HepG2 (cell line): Measurements from ENCODE around the gene PHF19. TPM values are rescaled to one million over a fixed set of nuclear protein-coding genes. Genes with fewer than 3 reads are reported as not detected.
A peak's percentile ranks its signal among the peaks of the same experiment; 100 is the strongest.

ENCODE experiments used
- ATAC-seq: fragments of 200-7000 bp; cut with Tn5 transposase; 3 replicates; pipeline ENCODE4 v1.9.1; 2020; ENCODE audit warnings: mild to moderate bottlenecking, moderate library complexity
- BruUV-seq: library from RNA; stranded (reverse); fragments of 400-500 nt; replicated peaks from 2 replicates; lab custom pipeline; 2021; lab: Mats Ljungman, UMichigan
- CTCF ChIA-PET: fragments of 300-600 bp; formaldehyde crosslinking; extraction: SDS; loops from one replicate; lab custom pipeline; 2021; ENCODE audit warnings: low total read pairs, inconsistent platforms, low intra/inter-chr PET ratio; lab: Yijun Ruan, JAX
- POLR2A ChIA-PET: fragments of 350-600 bp; sonication (Branson Sonifier 250); formaldehyde crosslinking; loops from one replicate; lab custom pipeline; 2020; ENCODE audit warnings: antibody characterized with exemption, inconsistent platforms; lab: Yijun Ruan, JAX
- DNase-seq: peaks from one replicate; pipeline ENCODE4 v3.0.0-alpha.2; 2015; ENCODE audit warnings: low spot score
- FAIRE-seq: peaks from 3 replicates; lab custom pipeline; 2011; peaks lifted over from hg19 to GRCh38; lab: Jason Lieb, UNC
- H2AFZ ChIP-seq: one replicate; pipeline ENCODE4 v1.6.1; 2011; ENCODE audit warnings: low read length, inconsistent platforms
- H3K27ac ChIP-seq: fragments of 300-600 bp; 3 replicates; pipeline ENCODE4 v1.8.0; 2011; ENCODE audit warnings: mixed run types, mild to moderate bottlenecking, mixed read lengths, low read length, inconsistent platforms; ENCODE audit not compliant: insufficient read depth; ENCODE audit errors: extremely low read length
- H3K27me3 ChIP-seq, 2 experiments: fragments of 200-600 bp in 1 of 2; 2 replicates in 1 of 2; 3 replicates in 1 of 2; pipeline versions ENCODE4 v1.6.0 to v1.8.0; 2011; ENCODE audit warnings: low read length in 2 of 2, mild to moderate bottlenecking in 2 of 2, moderate library complexity in 2 of 2, inconsistent platforms in 1 of 2; ENCODE audit not compliant: insufficient read depth in 2 of 2, control insufficient read depth in 1 of 2
- H3K36me3 ChIP-seq, 2 experiments: fragments of 200-600 bp in 1 of 2; replicated peaks in 1 of 2; 2 replicates in 1 of 2; 3 replicates in 1 of 2; pipeline versions ENCODE4 v1.5.1 to v1.8.0; 2011; ENCODE audit warnings: low read length in 2 of 2, inconsistent platforms in 1 of 2; ENCODE audit not compliant: insufficient read depth in 2 of 2, control insufficient read depth in 1 of 2
- H3K4me1 ChIP-seq: 2 replicates; pipeline ENCODE4 v1.5.1; 2012; ENCODE audit warnings: low read length, inconsistent platforms; ENCODE audit not compliant: insufficient read depth
- H3K4me2 ChIP-seq: 2 replicates; pipeline ENCODE4 v1.6.0; 2011; ENCODE audit warnings: low read depth, low read length, inconsistent platforms
- H3K4me3 ChIP-seq, 3 experiments: fragments of 200-600 bp in 1 of 3; sonication (generic), shearing (Covaris generic) in 1 of 3; replicated peaks in 1 of 3; 2 replicates each; pipeline ENCODE4 v1.5.1; 2011 to 2016; ENCODE audit warnings: low read length in 3 of 3, inconsistent platforms in 2 of 3, low read depth in 2 of 3, mild to moderate bottlenecking in 2 of 3, control low read depth in 1 of 3, mixed read lengths in 1 of 3; ENCODE audit not compliant: insufficient read depth in 1 of 3
- H3K79me2 ChIP-seq: one replicate; pipeline ENCODE4 v1.6.1; 2011; ENCODE audit warnings: low read length, inconsistent platforms; ENCODE audit not compliant: insufficient read depth
- H3K9ac ChIP-seq: 2 replicates; pipeline ENCODE4 v1.6.0; 2011; ENCODE audit warnings: mild to moderate bottlenecking, low read depth, low read length, inconsistent platforms; ENCODE audit not compliant: insufficient read depth
- H3K9me3 ChIP-seq: 2 replicates; pipeline ENCODE4 v1.5.1; 2012; ENCODE audit warnings: mild to moderate bottlenecking, low read length
- H4K20me1 ChIP-seq: 2 replicates; pipeline ENCODE4 v1.6.0; 2011; ENCODE audit warnings: inconsistent platforms, mild to moderate bottlenecking, low read length, moderate library complexity; ENCODE audit not compliant: insufficient read depth
- WGBS: methylation state at CpG from one replicate; pipeline ENCODE4 v1.1.6; 2017; ENCODE audit warnings: low lambda C conversion rate; 5-methylcytosine and 5-hydroxymethylcytosine counted together
- in situ Hi-C: cut with HindIII; loops from 2 replicates; pipeline ENCODE4 v1.10.0; 2017; ENCODE audit warnings: low pct_unique_long_range_greater_than_20kb; ENCODE audit not compliant: extremely low pct_ligation_motif_present
- intact Hi-C: fragments of 100-400 bp; cut with micrococcal nuclease; formaldehyde crosslinking; loops from one replicate; pipeline ENCODE4 v1.10.0; 2022; ENCODE audit not compliant: unreplicated experiment
- polyA plus RNA-seq, 8 experiments: library from polyadenylated mRNA; depleted of rRNA in 3 of 8; stranded (reverse) in 7 of 8; unstranded in 1 of 8; fragments of >200 nt; fragmentation: Illumina TruSeq in 4 of 8; extraction: Trizol in 4 of 8; gene quantifications; 2 replicates each; pipeline versions ENCODE4 v1.2.1 to v1.2.3, GENCODE V29; 2011 to 2016; ENCODE audit warnings: low read depth in 4 of 8, missing spikeins in 1 of 8, mixed read lengths in 1 of 8; ENCODE audit not compliant: insufficient read depth in 1 of 8
- total RNA-seq, 5 experiments: library from RNA; depleted of rRNA; stranded (reverse); fragments of >200 nt; fragmentation: Illumina TruSeq; extraction: Trizol; gene quantifications; 2 replicates each; pipeline ENCODE4 v1.2.3, GENCODE V29; 2016; ENCODE audit warnings: low read depth in 1 of 5
- TF ChIP-seq, protein P1 (sequence below): sonication (generic); formaldehyde crosslinking; IDR thresholded peaks from 2 replicates; pipeline ENCODE4 v1.5.1; 2020; ENCODE audit warnings: mild to moderate bottlenecking, missing genetic modification reagents, moderate library complexity
- TF ChIP-seq, protein P2 (sequence below): sonication (generic); formaldehyde crosslinking; IDR thresholded peaks from 2 replicates; pipeline ENCODE4 v1.5.0; 2020; ENCODE audit warnings: mild to moderate bottlenecking, missing genetic modification reagents

The PHF19 gene
- total and polyA plus RNA-seq, 2 of the 13 experiments (the other 11 are each of a cell fraction or from before 2014, with no cell fraction given): 29.7 to 41.3 TPM

DNA sequence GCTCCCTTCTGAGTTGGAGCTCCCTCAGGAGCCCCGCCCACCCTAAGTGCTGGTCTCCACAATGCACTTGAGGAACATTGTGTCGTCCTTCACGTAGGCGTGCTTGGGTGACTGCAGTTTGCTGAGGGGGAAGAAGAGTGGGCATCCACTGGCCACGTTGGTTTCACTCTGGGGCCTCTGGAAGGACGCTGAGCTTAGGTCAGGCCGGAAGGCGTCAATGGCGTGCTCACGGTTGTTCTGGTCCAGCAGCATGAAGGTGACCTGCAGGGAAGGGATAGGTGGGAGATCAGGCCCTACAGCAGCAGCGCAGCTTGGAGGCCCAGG, 28.0 kb upstream of the PHF19 start:
- in situ Hi-C loops: no loop called here
- Histone ChIP-seq H3K36me3 (no peaks in the 10 kb centered on the region), H3K79me2 (no peaks in the 10 kb centered on the region), H3K27me3 (peaks cover 0 to 13% of the 10 kb centered on the region in 2 experiments; a peak in 2 of 5 replicates), H2AFZ (no peak overlapping the region), H3K9ac (no peak overlapping the region), H3K4me1 (no peaks in the 10 kb centered on the region), H3K4me3 (no peak overlapping the region), H3K4me2 (no peak overlapping the region), H3K27ac (no peak overlapping the region), H3K9me3 (no peaks in the 10 kb centered on the region), H4K20me1 (no peaks in the 10 kb centered on the region)
- TF ChIP-seq, protein P1, sequence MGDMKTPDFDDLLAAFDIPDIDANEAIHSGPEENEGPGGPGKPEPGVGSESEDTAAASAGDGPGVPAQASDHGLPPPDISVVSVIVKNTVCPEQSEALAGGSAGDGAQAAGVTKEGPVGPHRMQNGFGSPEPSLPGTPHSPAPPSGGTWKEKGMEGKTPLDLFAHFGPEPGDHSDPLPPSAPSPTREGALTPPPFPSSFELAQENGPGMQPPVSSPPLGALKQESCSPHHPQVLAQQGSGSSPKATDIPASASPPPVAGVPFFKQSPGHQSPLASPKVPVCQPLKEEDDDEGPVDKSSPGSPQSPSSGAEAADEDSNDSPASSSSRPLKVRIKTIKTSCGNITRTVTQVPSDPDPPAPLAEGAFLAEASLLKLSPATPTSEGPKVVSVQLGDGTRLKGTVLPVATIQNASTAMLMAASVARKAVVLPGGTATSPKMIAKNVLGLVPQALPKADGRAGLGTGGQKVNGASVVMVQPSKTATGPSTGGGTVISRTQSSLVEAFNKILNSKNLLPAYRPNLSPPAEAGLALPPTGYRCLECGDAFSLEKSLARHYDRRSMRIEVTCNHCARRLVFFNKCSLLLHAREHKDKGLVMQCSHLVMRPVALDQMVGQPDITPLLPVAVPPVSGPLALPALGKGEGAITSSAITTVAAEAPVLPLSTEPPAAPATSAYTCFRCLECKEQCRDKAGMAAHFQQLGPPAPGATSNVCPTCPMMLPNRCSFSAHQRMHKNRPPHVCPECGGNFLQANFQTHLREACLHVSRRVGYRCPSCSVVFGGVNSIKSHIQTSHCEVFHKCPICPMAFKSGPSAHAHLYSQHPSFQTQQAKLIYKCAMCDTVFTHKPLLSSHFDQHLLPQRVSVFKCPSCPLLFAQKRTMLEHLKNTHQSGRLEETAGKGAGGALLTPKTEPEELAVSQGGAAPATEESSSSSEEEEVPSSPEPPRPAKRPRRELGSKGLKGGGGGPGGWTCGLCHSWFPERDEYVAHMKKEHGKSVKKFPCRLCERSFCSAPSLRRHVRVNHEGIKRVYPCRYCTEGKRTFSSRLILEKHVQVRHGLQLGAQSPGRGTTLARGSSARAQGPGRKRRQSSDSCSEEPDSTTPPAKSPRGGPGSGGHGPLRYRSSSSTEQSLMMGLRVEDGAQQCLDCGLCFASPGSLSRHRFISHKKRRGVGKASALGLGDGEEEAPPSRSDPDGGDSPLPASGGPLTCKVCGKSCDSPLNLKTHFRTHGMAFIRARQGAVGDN (CRISPR knock-in tag): 0 out of 2 replicates have a peak, but pooled peaks have one; percentile 21
- TF ChIP-seq, protein P2, sequence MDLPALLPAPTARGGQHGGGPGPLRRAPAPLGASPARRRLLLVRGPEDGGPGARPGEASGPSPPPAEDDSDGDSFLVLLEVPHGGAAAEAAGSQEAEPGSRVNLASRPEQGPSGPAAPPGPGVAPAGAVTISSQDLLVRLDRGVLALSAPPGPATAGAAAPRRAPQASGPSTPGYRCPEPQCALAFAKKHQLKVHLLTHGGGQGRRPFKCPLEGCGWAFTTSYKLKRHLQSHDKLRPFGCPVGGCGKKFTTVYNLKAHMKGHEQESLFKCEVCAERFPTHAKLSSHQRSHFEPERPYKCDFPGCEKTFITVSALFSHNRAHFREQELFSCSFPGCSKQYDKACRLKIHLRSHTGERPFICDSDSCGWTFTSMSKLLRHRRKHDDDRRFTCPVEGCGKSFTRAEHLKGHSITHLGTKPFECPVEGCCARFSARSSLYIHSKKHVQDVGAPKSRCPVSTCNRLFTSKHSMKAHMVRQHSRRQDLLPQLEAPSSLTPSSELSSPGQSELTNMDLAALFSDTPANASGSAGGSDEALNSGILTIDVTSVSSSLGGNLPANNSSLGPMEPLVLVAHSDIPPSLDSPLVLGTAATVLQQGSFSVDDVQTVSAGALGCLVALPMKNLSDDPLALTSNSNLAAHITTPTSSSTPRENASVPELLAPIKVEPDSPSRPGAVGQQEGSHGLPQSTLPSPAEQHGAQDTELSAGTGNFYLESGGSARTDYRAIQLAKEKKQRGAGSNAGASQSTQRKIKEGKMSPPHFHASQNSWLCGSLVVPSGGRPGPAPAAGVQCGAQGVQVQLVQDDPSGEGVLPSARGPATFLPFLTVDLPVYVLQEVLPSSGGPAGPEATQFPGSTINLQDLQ (CRISPR knock-in tag): no peak
- intact Hi-C loops: no loop called here
- 60% methylated on average over 10 of the region's 11 CpGs for WGBS
- FAIRE-seq (no peak), ATAC-seq (no peak; the same call in 2 of the 3 replicates), DNase-seq (no peak)
- BruUV-seq: no TSS peak
- CTCF ChIA-PET: no interaction called here
- POLR2A ChIA-PET: no interaction called here
